ENCODE results near the gene CORO7. TPM values are rescaled to one million over a fixed set of nuclear protein-coding genes. Genes with fewer than 3 reads are reported as not detected.

Gene CORO7
- total and polyA plus RNA-seq, 9 donors, result 15.3 to 31.4 (median 23.6) TPM

GRCh38 chr16:4371357-4372000 is 44.9 kb downstream of the CORO7 start, which contains the start of gene VASN:
TSS of gene VASN (plus strand) at chr16:4371848. CDS start at chr16:4380878, 9,030 bp downstream.
- DNase-seq, result peak; percentile 87
- Histone ChIP-seq H3K27me3 (ENCODE audit: control insufficient read depth, insufficient read depth, low read length) (peaks cover 5% of the 10 kb centered on the region), H3K4me1 (ENCODE audit: control insufficient read depth, insufficient read depth, low read length) (peaks cover 63% of the 10 kb centered on the region)

GRCh38 chr16:4370570-4371356 is 45.6 kb downstream of the CORO7 start:
- Histone ChIP-seq H3K27me3 (ENCODE audit: control insufficient read depth, insufficient read depth, low read length) (peaks cover 5% of the 10 kb centered on the region), H3K4me1 (ENCODE audit: control insufficient read depth, insufficient read depth, low read length) (peaks cover 55% of the 10 kb centered on the region), H3K36me3 (ENCODE audit: control insufficient read depth, insufficient read depth, low read length) (peaks cover 5% of the 10 kb centered on the region), H3K4me3 (ENCODE audit: low read length) (no peak overlapping the region), H3K27ac (ENCODE audit: low read length) (peak overlapping the region; percentile 78), H3K9me3 (replicated peaks; ENCODE audit: control insufficient read depth, low read depth, low read length) (no peaks in the 10 kb centered on the region)
- peak; percentile 72 for DNase-seq
- WGBS (ENCODE audit: insufficient coverage), result 34% methylated on average over 7 of the region's 14 CpGs

More at GRCh38 chr16:4371357-4372000, 44.9 kb downstream of the CORO7 start, which contains the start of gene VASN:
- H3K36me3 ChIP-seq (ENCODE audit: control insufficient read depth, insufficient read depth, low read length), result peaks cover 6% of the 10 kb centered on the region
- H3K4me3 ChIP-seq (ENCODE audit: low read length), result peak within 1 kb of the TSS; percentile 52
- WGBS (ENCODE audit: insufficient coverage), result 2% methylated on average over 46 of the region's 50 CpGs
- H3K9me3 ChIP-seq (replicated peaks; ENCODE audit: control insufficient read depth, low read depth, low read length), result no peaks in the 10 kb centered on the region
- H3K27ac ChIP-seq (ENCODE audit: low read length), result peak within 1 kb of the TSS; percentile 78

GRCh38 chr16:4370151-4370550 is 46.2 kb downstream of the CORO7 start:
- Histone ChIP-seq H3K27ac (ENCODE audit: low read length) (peak overlapping the region; percentile 78), H3K9me3 (replicated peaks; ENCODE audit: control insufficient read depth, low read depth, low read length) (no peaks in the 10 kb centered on the region), H3K4me1 (ENCODE audit: control insufficient read depth, insufficient read depth, low read length) (peaks cover 50% of the 10 kb centered on the region), H3K4me3 (ENCODE audit: low read length) (no peak overlapping the region), H3K27me3 (ENCODE audit: control insufficient read depth, insufficient read depth, low read length) (peaks cover 5% of the 10 kb centered on the region), H3K36me3 (ENCODE audit: control insufficient read depth, insufficient read depth, low read length) (peaks cover 7% of the 10 kb centered on the region)
- DNase-seq, result no peak
- WGBS (ENCODE audit: insufficient coverage), result 76% methylated on average over 3 of the region's 3 CpGs

- H3K9me3 ChIP-seq (replicated peaks; ENCODE audit: control insufficient read depth, low read depth, low read length), result no peaks in the 10 kb centered on the region
- H3K27me3 ChIP-seq (ENCODE audit: control insufficient read depth, insufficient read depth, low read length), result peaks cover 5% of the 10 kb centered on the region
- peaks cover 40% of the 10 kb centered on the region for H3K4me1 ChIP-seq (ENCODE audit: control insufficient read depth, insufficient read depth, low read length)
- peaks cover 14% of the 10 kb centered on the region for H3K36me3 ChIP-seq (ENCODE audit: control insufficient read depth, insufficient read depth, low read length)
- no peak overlapping the region for H3K27ac ChIP-seq (ENCODE audit: low read length)
- DNase-seq, result no peak
- no peak overlapping the region for H3K4me3 ChIP-seq (ENCODE audit: low read length)
- WGBS (ENCODE audit: insufficient coverage), result 79% methylated on average over 11 of the region's 13 CpGs
These were observed 47.2 kb downstream of the CORO7 start for GRCh38 chr16:4369007-4369733.

- Histone ChIP-seq H3K4me3 (ENCODE audit: low read length) (no peak overlapping the region), H3K4me1 (ENCODE audit: control insufficient read depth, insufficient read depth, low read length) (peaks cover 30% of the 10 kb centered on the region), H3K27ac (ENCODE audit: low read length) (no peak overlapping the region), H3K36me3 (ENCODE audit: control insufficient read depth, insufficient read depth, low read length) (peaks cover 26% of the 10 kb centered on the region), H3K9me3 (replicated peaks; ENCODE audit: control insufficient read depth, low read depth, low read length) (no peaks in the 10 kb centered on the region), H3K27me3 (ENCODE audit: control insufficient read depth, insufficient read depth, low read length) (peaks cover 5% of the 10 kb centered on the region)
- DNase-seq, result no peak
- 81% methylated on average over 4 of the region's 5 CpGs for WGBS (ENCODE audit: insufficient coverage)
These were observed 49.0 kb downstream of the CORO7 start for GRCh38 chr16:4367393-4367856.

- peaks cover 40% of the 10 kb centered on the region for H3K36me3 ChIP-seq (ENCODE audit: control insufficient read depth, insufficient read depth, low read length)
- peaks cover 22% of the 10 kb centered on the region for H3K4me1 ChIP-seq (ENCODE audit: control insufficient read depth, insufficient read depth, low read length)
- 78% methylated on average over 12 of the region's 13 CpGs for WGBS (ENCODE audit: insufficient coverage)
- H3K4me3 ChIP-seq (ENCODE audit: low read length), result no peak overlapping the region
- H3K9me3 ChIP-seq (replicated peaks; ENCODE audit: control insufficient read depth, low read depth, low read length), result no peaks in the 10 kb centered on the region
- no peak overlapping the region for H3K27ac ChIP-seq (ENCODE audit: low read length)
- H3K27me3 ChIP-seq (ENCODE audit: control insufficient read depth, insufficient read depth, low read length), result no peaks in the 10 kb centered on the region
- no peak for DNase-seq
These were observed 50.4 kb downstream of the CORO7 start for GRCh38 chr16:4366016-4366415.

GRCh38 chr16:4365615-4366014 is 50.8 kb downstream of the CORO7 start:
- DNase-seq, result no peak
- Histone ChIP-seq H3K36me3 (ENCODE audit: control insufficient read depth, insufficient read depth, low read length) (peaks cover 43% of the 10 kb centered on the region), H3K9me3 (replicated peaks; ENCODE audit: control insufficient read depth, low read depth, low read length) (no peaks in the 10 kb centered on the region), H3K4me3 (ENCODE audit: low read length) (no peak overlapping the region), H3K27ac (ENCODE audit: low read length) (no peak overlapping the region), H3K4me1 (ENCODE audit: control insufficient read depth, insufficient read depth, low read length) (peaks cover 18% of the 10 kb centered on the region), H3K27me3 (ENCODE audit: control insufficient read depth, insufficient read depth, low read length) (no peaks in the 10 kb centered on the region)
- WGBS (ENCODE audit: insufficient coverage), result 75% methylated on average over 5 of the region's 12 CpGs

GRCh38 chr16:4365014-4365406 is 51.4 kb downstream of the CORO7 start:
- H3K27ac ChIP-seq (ENCODE audit: low read length), result no peak overlapping the region
- H3K36me3 ChIP-seq (ENCODE audit: control insufficient read depth, insufficient read depth, low read length), result peaks cover 48% of the 10 kb centered on the region
- 88% methylated on average over 9 of the region's 10 CpGs for WGBS (ENCODE audit: insufficient coverage)
- no peaks in the 10 kb centered on the region for H3K27me3 ChIP-seq (ENCODE audit: control insufficient read depth, insufficient read depth, low read length)
- H3K9me3 ChIP-seq (replicated peaks; ENCODE audit: control insufficient read depth, low read depth, low read length), result no peaks in the 10 kb centered on the region
- no peak for DNase-seq
- peaks cover 12% of the 10 kb centered on the region for H3K4me1 ChIP-seq (ENCODE audit: control insufficient read depth, insufficient read depth, low read length)
- H3K4me3 ChIP-seq (ENCODE audit: low read length), result no peak overlapping the region

- H3K27me3 ChIP-seq (ENCODE audit: control insufficient read depth, insufficient read depth, low read length), result no peaks in the 10 kb centered on the region
- WGBS (ENCODE audit: insufficient coverage), result 88% methylated on average over 36 of the region's 37 CpGs
- H3K9me3 ChIP-seq (replicated peaks; ENCODE audit: control insufficient read depth, low read depth, low read length), result no peaks in the 10 kb centered on the region
- peaks cover 50% of the 10 kb centered on the region for H3K36me3 ChIP-seq (ENCODE audit: control insufficient read depth, insufficient read depth, low read length)
- DNase-seq, result no peak
- H3K4me1 ChIP-seq (ENCODE audit: control insufficient read depth, insufficient read depth, low read length), result peaks cover 9% of the 10 kb centered on the region
- H3K4me3 ChIP-seq (ENCODE audit: low read length), result no peak overlapping the region
- no peak overlapping the region for H3K27ac ChIP-seq (ENCODE audit: low read length)
These were observed 52.0 kb downstream of the CORO7 start for GRCh38 chr16:4364196-4365013.
